NOMO-1 (cell line): Measurements from ENCODE around the gene TNNI3.
"Not testable (repeated sequence)": the region's sequence is repeated elsewhere in the genome, so short reads cannot be mapped to it uniquely, and the experiment has no call there.

ENCODE experiments used
- DNase-seq, 2 experiments: peaks; one replicate each; lab custom pipeline; 2025; ENCODE audit not compliant: unreplicated experiment in 2 of 2; lab: John Stamatoyannopoulos, UW

TNNI3 gene

GRCh38 chr19:55173186-55173713 is 15.7 kb upstream of the TNNI3 start:
- no peak for DNase-seq

GRCh38 chr19:55172741-55173140 is 15.2 kb upstream of the TNNI3 start:
- no peak for DNase-seq

- DNase-seq, result not testable (repeated sequence)
These were observed 14.8 kb upstream of the TNNI3 start for GRCh38 chr19:55172318-55172717.

GRCh38 chr19:55171440-55171839 is 13.9 kb upstream of the TNNI3 start:
- no peak for DNase-seq

- DNase-seq, result no peak
These were observed 11.6 kb upstream of the TNNI3 start for GRCh38 chr19:55169136-55169535.

- DNase-seq, result peak; percentile 96 to 98
These were observed 9.2 kb upstream of the TNNI3 start, which contains the start of gene DNAAF3 for GRCh38 chr19:55166530-55167268. TSS of gene DNAAF3 (minus strand) at chr19:55166613. CDS start at chr19:55166413, 200 bp downstream.

GRCh38 chr19:55165952-55166529 is 8.5 kb upstream of the TNNI3 start:
- DNase-seq, result peak; percentile 83 to 86

- DNase-seq, result no peak
These were observed 4.2 kb upstream of the TNNI3 start for GRCh38 chr19:55161571-55162322.

GRCh38 chr19:55160986-55161365 is 3.4 kb upstream of the TNNI3 start:
- no peak for DNase-seq

- peak; percentile 90 to 94 for DNase-seq
These were observed 2.8 kb upstream of the TNNI3 start for GRCh38 chr19:55160128-55160985.

GRCh38 chr19:55158848-55159749 is 1.6 kb upstream of the TNNI3 start:
- DNase-seq, result no peak

- no peak for DNase-seq
These were observed 891 bp upstream of the TNNI3 start for GRCh38 chr19:55158423-55158822.

- DNase-seq, result peak in 1 of 2 experiments; percentile 39
These were observed 1.1 kb downstream of the TNNI3 start for GRCh38 chr19:55156202-55157063.

GRCh38 chr19:55155784-55156183 is 1.7 kb downstream of the TNNI3 start:
- DNase-seq, result not testable (repeated sequence)

GRCh38 chr19:55153652-55154264 is 3.8 kb downstream of the TNNI3 start:
- no peak for DNase-seq

- no peak for DNase-seq
These were observed 5.5 kb downstream of the TNNI3 start for GRCh38 chr19:55152017-55152416.

- no peak for DNase-seq
These were observed 8.2 kb downstream of the TNNI3 start, which contains the start of gene TNNT1 for GRCh38 chr19:55149078-55150003. TSS of gene TNNT1 (minus strand) at chr19:55149206. CDS start at chr19:55147157, 2,049 bp downstream.
